Panc1 (cell line): Measurements from ENCODE around the gene NXPE3.

Source experiments
- CTCF ChIP-seq: fragments of 450-650 bp; IDR thresholded peaks from 2 replicates; pipeline ENCODE4 v1.5.1; 2017; ENCODE audit warnings: mild to moderate bottlenecking
- POLR2AphosphoS5 ChIP-seq: IDR thresholded peaks from 2 replicates; pipeline ENCODE4 v1.6.1; 2012; ENCODE audit warnings: mild to moderate bottlenecking, low read depth, low read length, moderate library complexity
- TCF7L2 ChIP-seq: IDR thresholded peaks from 2 replicates; pipeline ENCODE4 v1.6.1; 2011; ENCODE audit warnings: mild to moderate bottlenecking, low read depth, low read length, inconsistent platforms

- TF ChIP-seq CTCF (no peak), POLR2AphosphoS5 (no peak), TCF7L2 (no peak)
Observed at GRCh38 chr3:101823525-101823924, 44.5 kb downstream of the NXPE3 start.
